Myocyte (in vitro differentiated cells): Measurements from ENCODE around the gene DNAJC21. TPM values are rescaled to one million over a fixed set of nuclear protein-coding genes. Genes with fewer than 3 reads are reported as not detected.
A peak's percentile ranks its signal among the peaks of the same experiment; 100 is the strongest.
"Not testable (repeated sequence)": the region's sequence is repeated elsewhere in the genome, so short reads cannot be mapped to it uniquely, and the experiment has no call there.

Source experiments
- DNase-seq: peaks from one replicate; pipeline ENCODE4 v3.0.0-alpha.2; 2012; ENCODE audit warnings: low read depth
- total RNA-seq: library from RNA; depleted of rRNA; stranded (reverse); fragments of >200 nt; gene quantifications from 2 replicates; pipeline ENCODE4 v1.2.3, GENCODE V29; 2014

DNAJC21 gene
- total RNA-seq, 1 donor from 2014 or later = 31.9 TPM

GRCh38 chr5:34923256-34923655 lies 6.1 kb upstream of the DNAJC21 start:
- DNase-seq = not testable (repeated sequence)

- peak; percentile 71 for DNase-seq
These were observed 5.5 kb upstream of the DNAJC21 start for GRCh38 chr5:34923694-34924461.

DNA sequence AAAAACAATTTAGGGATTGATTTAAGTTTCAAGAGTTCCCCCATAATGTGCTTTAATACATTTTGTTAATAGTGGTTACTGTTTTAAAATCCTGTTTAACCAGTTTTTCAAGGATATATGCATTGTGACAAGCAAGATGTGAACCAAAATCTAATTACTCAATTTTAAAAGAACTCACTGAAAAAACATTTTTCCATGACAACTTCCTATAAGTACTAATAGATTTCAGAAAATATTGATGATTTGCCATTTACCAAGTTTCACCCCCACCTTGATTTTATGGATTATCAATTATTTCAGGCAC lies 4.9 kb upstream of the DNAJC21 start:
- DNase-seq = no peak

GRCh38 chr5:34926318-34926888 lies 3.0 kb upstream of the DNAJC21 start:
- no peak for DNase-seq

GRCh38 chr5:34927785-34928184 lies 1.6 kb upstream of the DNAJC21 start:
- DNase-seq = no peak

DNA sequence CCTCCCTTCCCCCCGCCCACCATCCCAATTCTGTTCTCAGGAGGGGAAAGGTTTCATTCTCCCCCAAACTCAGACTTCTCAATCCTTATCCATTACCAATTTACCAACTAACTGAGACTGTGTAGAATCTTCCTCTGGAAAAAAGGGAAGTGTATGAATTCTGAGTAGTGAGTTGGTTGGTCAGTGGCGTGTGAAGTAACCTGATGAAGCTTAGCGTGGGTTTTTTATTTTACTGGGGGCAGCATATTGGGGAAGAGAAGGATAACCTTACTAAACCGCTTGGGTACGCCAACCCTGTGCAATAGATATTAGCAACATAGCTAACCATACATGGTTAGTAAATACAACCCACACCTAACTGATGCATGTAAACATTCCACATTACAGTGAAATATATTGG lies 1.1 kb upstream of the DNAJC21 start:
- no peak for DNase-seq

- DNase-seq = peak; percentile 87
These were observed 532 bp downstream of the DNAJC21 start for GRCh38 chr5:34929720-34930461.

DNA sequence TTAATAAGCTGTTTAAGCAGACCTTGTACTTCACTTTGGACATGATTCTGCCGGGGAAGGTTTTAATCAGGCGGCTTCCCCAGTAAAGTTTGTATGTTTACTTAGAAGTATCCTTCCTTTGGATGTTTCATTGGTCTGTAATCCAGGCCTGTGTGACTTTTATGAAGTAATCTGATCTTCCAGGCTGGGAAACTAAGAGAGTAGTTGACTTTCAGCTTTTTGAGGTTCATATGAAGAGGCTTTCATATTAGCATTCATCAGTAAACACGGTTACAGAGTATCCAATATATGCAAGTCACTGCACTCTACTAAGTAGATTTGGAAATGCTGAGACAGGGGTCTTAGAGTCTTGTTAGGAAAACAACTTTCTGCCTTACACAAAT lies 1.1 kb downstream of the DNAJC21 start:
- peak; percentile 26 for DNase-seq

DNA sequence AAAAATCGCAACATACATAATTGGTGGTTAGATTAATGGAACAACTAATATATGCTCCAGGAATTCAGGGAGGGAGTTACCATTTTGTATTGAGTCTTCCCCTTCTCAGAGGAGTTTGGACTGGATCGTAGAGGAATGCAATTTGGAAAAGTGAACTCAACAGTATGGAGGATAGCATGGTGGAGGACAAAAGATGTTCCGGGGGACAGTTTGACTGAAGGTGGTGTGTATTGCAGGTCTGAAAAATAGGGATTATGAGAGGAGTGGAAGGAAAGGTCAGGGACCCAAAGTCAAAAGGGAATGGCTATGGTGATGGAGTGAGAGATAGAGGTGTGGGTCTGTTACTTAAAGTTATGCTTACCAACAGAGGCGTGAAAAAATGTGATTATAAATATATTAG lies 1.5 kb downstream of the DNAJC21 start:
- peak; percentile 2 for DNase-seq

DNA sequence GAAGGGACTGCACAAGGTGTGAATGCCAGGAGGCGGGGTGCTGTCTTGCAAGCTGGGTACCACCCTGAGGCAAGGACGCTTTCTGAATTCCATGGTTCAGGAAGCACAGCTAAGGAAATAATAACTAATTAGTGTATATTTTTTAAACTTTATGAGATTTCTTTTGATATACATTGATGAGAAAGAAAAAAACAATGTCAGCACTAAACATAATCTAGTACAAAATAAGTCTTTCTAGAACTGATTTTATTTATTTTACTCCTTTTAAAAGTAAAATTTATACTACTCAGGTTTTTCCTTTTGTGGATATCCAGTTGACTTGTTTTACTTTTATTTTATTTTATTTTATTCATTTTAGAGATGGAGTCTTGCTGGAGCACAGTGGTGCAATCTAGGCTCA lies 3.6 kb downstream of the DNAJC21 start:
- DNase-seq = no peak

GRCh38 chr5:34941936-34942335 lies 12.6 kb downstream of the DNAJC21 start:
- no peak for DNase-seq

DNA sequence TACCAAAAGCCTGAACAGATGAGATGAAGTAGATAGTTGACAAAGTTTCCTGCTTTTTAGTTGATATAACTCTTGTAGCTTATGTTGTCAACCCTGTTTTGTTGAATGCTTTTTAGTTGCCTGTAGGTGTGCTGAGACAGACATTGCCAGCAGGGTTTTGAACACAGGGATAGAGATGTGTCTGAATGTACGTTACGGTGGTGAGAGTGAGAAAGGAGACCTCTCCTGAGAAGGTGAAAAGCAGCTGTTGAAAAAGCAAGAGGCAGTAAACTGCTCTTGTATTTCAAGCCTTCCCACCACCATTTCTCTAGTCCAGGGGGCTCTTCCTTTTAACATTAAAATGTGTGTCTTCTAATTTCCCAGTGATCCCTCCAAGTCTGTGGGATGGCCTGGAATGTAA lies 14.7 kb downstream of the DNAJC21 start:
- DNase-seq = no peak

GRCh38 chr5:34944460-34945047 lies 15.2 kb downstream of the DNAJC21 start:
- no peak for DNase-seq

GRCh38 chr5:34957321-34957720 lies 28.0 kb downstream of the DNAJC21 start:
- no peak for DNase-seq

- peak; percentile 50 for DNase-seq
These were observed 28.7 kb downstream of the DNAJC21 start for GRCh38 chr5:34957857-34958690.

GRCh38 chr5:34959323-34959722 lies 30.0 kb downstream of the DNAJC21 start:
- DNase-seq = no peak

DNA sequence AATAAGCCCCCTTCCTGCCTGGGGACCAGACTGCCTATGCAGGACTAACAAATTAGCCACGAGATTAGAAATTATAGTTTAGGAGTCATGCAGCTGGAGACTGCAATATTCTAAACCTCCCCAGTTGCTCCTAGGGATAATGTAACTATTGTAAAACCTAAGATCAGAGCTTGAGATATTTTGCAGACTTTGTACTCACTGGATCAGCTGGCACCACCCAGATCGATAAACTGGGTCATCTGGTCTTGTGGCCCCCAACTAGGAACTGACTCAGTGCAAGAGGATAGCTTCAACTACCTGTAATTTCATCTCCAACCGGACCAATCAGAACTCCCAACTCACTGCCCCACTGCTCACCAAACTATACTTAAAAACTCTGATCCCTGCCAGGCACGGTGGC lies 38.2 kb downstream of the DNAJC21 start:
- DNase-seq = no peak

DNA sequence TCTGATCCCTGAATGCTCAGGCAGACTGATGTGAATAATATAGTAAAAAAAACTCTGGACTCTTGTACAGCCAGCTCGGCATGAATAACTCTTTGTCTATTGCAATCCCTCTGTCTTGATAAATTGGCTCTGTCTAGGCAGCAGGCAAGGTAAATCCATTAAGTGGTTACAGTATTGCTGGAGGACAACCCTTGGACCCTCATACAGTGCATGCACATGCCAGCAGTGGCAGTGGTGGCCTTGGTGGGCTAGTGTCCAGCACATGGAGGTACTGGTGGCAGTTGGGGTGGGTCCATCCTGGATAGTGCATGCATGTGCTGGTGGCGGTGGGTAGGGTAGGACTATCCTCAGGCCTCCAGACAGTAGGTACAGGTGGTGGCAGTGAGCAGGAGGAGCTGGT lies 38.9 kb downstream of the DNAJC21 start:
- DNase-seq = no peak

DNA sequence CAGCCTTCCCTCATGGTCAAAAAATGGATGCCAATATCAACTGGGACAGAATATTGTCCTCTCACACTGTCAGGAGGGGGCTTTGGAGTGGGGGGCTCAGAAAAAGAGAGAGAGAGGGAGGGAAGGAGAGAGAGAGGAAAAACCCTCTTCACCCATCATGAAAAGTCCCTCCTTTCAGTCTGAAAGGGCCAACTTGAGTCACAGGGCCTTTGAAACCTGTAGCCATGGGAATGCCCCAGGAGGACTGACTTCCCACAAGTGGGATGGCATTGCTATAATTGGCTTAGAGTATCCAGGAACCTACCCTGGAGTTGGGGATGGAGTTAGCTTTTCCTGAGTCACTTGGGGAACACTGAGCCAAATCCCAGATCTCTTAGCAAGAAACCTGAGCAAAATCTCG lies 41.2 kb downstream of the DNAJC21 start:
- DNase-seq = no peak

DNA sequence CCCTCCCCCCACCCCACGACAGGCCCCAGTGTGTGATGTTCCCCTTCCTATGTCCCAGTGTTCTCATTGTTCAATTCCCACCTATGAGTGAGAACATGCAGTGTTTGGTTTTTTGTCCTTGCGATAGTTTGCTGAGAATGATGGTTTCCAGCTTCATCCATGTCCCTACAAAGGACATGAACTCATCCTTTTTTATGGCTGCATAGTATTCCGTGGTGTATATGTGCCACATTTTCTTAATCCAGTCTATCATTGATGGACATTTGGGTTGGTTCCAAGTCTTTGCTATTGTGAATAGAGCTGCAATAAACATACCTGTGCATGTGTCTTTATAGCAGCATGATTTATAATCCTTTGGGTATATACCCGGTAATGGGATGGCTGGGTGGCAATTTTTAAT lies 42.3 kb downstream of the DNAJC21 start:
- not testable (repeated sequence) for DNase-seq

- no peak for DNase-seq
These were observed 47.0 kb downstream of the DNAJC21 start for GRCh38 chr5:34976347-34976746.
